ENCODE data around the gene FN1. TPM values are rescaled to one million over a fixed set of nuclear protein-coding genes. Genes with fewer than 3 reads are reported as not detected.
A peak's percentile ranks its signal among the peaks of the same experiment; 100 is the strongest.

The FN1 gene
- total RNA-seq, 5 donors from 2014 or later (not counting 1 experiment from before 2014, with no cell fraction given), result 5.7 to 7.1 (median 6.7) TPM; not detected in 2

GRCh38 chr2:215454519-215455246, 18.8 kb upstream of the FN1 start:
- ATAC-seq (replicated peaks in 1 of 4) (no peak), DNase-seq (peak in 1 of 35 experiments; percentile 53)
- H3K27ac Mint-ChIP-seq, result no peak overlapping the region
- H3K27me3 Mint-ChIP-seq, result peaks cover 10 to 20% of the 10 kb centered on the region in 2 donors
- H3K36me3 Mint-ChIP-seq, result no peaks in the 10 kb centered on the region
- Histone ChIP-seq H3K4me3 (ENCODE audit: control insufficient read depth in 1 of 2, extremely low read depth in 1 of 2, low read length in 1 of 2) (no peak overlapping the region), H3K9me3 (no peaks in the 10 kb centered on the region), H3K4me1 (ENCODE audit: control insufficient read depth in 1 of 2, extremely low read depth in 1 of 2, insufficient read depth in 2 of 2, low read length in 2 of 2) (no peaks in the 10 kb centered on the region), H3K36me3 (ENCODE audit: control insufficient read depth in 2 of 2, extremely low read depth in 1 of 2, insufficient read depth in 1 of 2, low read length in 1 of 2) (no peaks in the 10 kb centered on the region), H3K27ac (ENCODE audit: low read length) (no peak overlapping the region), H3K27me3 (replicated peaks in 1 of 2; ENCODE audit: control insufficient read depth in 2 of 2, extremely low read depth in 1 of 2, insufficient read depth in 2 of 2, low read length in 1 of 2) (peaks cover 0 to 6% of the 10 kb centered on the region in 2 experiments)
- POLR2A ChIA-PET, result no interaction called here
- no peak overlapping the region for H3K4me3 Mint-ChIP-seq
- CTCF ChIA-PET, result interaction anchor here (0.6 to 4.3 kb wide), 16 partner anchors 11 to 617 kb away, joined by 3 to 46 read pairs (median 4); no protein-coding TSS in a partner anchor
- no peaks in the 10 kb centered on the region for H3K4me1 Mint-ChIP-seq
- peaks cover 0 to 2% (median 0%) of the 10 kb centered on the region in 3 donors for H3K9me3 Mint-ChIP-seq
- no CpG with 5 or more reads among the region's 5 CpGs for WGBS (ENCODE audit: insufficient coverage)

GRCh38 chr2:215452725-215453124, 16.9 kb upstream of the FN1 start:
- DNase-seq, result no peak
- ChIA-PET CTCF (interaction anchor here (0.6 to 4.3 kb wide), 4 partner anchors 19 to 467 kb away, joined by 4 to 46 read pairs (median 5); no protein-coding TSS in a partner anchor), POLR2A (no interaction called here)
- no peaks in the 10 kb centered on the region for H3K9me3 ChIP-seq
- no peaks in the 10 kb centered on the region for H3K4me1 Mint-ChIP-seq
- no peak overlapping the region for H3K27ac Mint-ChIP-seq
- H3K36me3 Mint-ChIP-seq, result no peaks in the 10 kb centered on the region
- no peaks in the 10 kb centered on the region for H3K36me3 ChIP-seq (ENCODE audit: control insufficient read depth in 2 of 2, extremely low read depth in 1 of 2, insufficient read depth in 1 of 2, low read length in 1 of 2)
- H3K9me3 Mint-ChIP-seq, result peaks cover 0 to 2% (median 0%) of the 10 kb centered on the region in 3 donors
- H3K27me3 Mint-ChIP-seq, result peaks cover 16 to 22% of the 10 kb centered on the region in 2 donors
- H3K27me3 ChIP-seq (replicated peaks in 1 of 2; ENCODE audit: control insufficient read depth in 2 of 2, extremely low read depth in 1 of 2, insufficient read depth in 2 of 2, low read length in 1 of 2), result peaks cover 0 to 4% of the 10 kb centered on the region in 2 experiments
- H3K27ac ChIP-seq (ENCODE audit: low read length), result no peak overlapping the region
- no peak for ATAC-seq (replicated peaks in 1 of 4)
- H3K4me3 Mint-ChIP-seq, result no peak overlapping the region
- no peak overlapping the region for H3K4me3 ChIP-seq (ENCODE audit: control insufficient read depth in 1 of 2, extremely low read depth in 1 of 2, low read length in 1 of 2)
- no peaks in the 10 kb centered on the region for H3K4me1 ChIP-seq (ENCODE audit: control insufficient read depth in 1 of 2, extremely low read depth in 1 of 2, insufficient read depth in 2 of 2, low read length in 2 of 2)
- 33% methylated on average over 1 of the region's 5 CpGs for WGBS (ENCODE audit: insufficient coverage)

- no peak overlapping the region for H3K27ac ChIP-seq (ENCODE audit: low read length)
- Mint-ChIP-seq H3K27me3 (peaks cover 16 to 29% of the 10 kb centered on the region in 2 donors), H3K4me1 (no peaks in the 10 kb centered on the region), H3K27ac (no peak overlapping the region), H3K4me3 (no peak overlapping the region), H3K36me3 (no peaks in the 10 kb centered on the region), H3K9me3 (peaks cover 0 to 2% (median 0%) of the 10 kb centered on the region in 3 donors)
- H3K4me3 ChIP-seq (ENCODE audit: control insufficient read depth in 1 of 2, extremely low read depth in 1 of 2, low read length in 1 of 2), result no peak overlapping the region
- H3K27me3 ChIP-seq (replicated peaks in 1 of 2; ENCODE audit: control insufficient read depth in 2 of 2, extremely low read depth in 1 of 2, insufficient read depth in 2 of 2, low read length in 1 of 2), result peaks cover 0 to 4% of the 10 kb centered on the region in 2 experiments
- H3K9me3 ChIP-seq, result no peaks in the 10 kb centered on the region
- H3K4me1 ChIP-seq (ENCODE audit: control insufficient read depth in 1 of 2, extremely low read depth in 1 of 2, insufficient read depth in 2 of 2, low read length in 2 of 2), result no peaks in the 10 kb centered on the region
- ATAC-seq (replicated peaks in 1 of 4), result no peak
- ChIA-PET CTCF (interaction anchor here in 1 of 2 donors (0.6 kb wide), 1 partner anchor 27 kb away, joined by 3 read pairs; no protein-coding TSS in a partner anchor), POLR2A (no interaction called here)
- 88% methylated on average over 4 of the region's 6 CpGs for WGBS (ENCODE audit: insufficient coverage)
- DNase-seq, result no peak
- H3K36me3 ChIP-seq (ENCODE audit: control insufficient read depth in 2 of 2, extremely low read depth in 1 of 2, insufficient read depth in 1 of 2, low read length in 1 of 2), result no peaks in the 10 kb centered on the region
These were observed 15.3 kb upstream of the FN1 start for GRCh38 chr2:215451012-215451756.

- ChIA-PET CTCF (interaction anchor here in 1 of 2 donors (0.5 kb wide), 1 partner anchor 136 kb away, joined by 3 read pairs; no protein-coding TSS in a partner anchor), POLR2A (no interaction called here)
- no peaks in the 10 kb centered on the region for H3K4me1 ChIP-seq (ENCODE audit: control insufficient read depth in 1 of 2, extremely low read depth in 1 of 2, insufficient read depth in 2 of 2, low read length in 2 of 2)
- Mint-ChIP-seq H3K9me3 (peaks cover 0 to 2% (median 0%) of the 10 kb centered on the region in 3 donors), H3K36me3 (no peaks in the 10 kb centered on the region), H3K27ac (no peak overlapping the region), H3K4me3 (no peak overlapping the region), H3K4me1 (no peaks in the 10 kb centered on the region), H3K27me3 (peaks cover 16 to 29% of the 10 kb centered on the region in 2 donors)
- ATAC-seq (replicated peaks in 1 of 4) (no peak), DNase-seq (no peak)
- peaks cover 0 to 4% of the 10 kb centered on the region in 2 experiments for H3K27me3 ChIP-seq (replicated peaks in 1 of 2; ENCODE audit: control insufficient read depth in 2 of 2, extremely low read depth in 1 of 2, insufficient read depth in 2 of 2, low read length in 1 of 2)
- no CpG with 5 or more reads among the region's 4 CpGs for WGBS (ENCODE audit: insufficient coverage)
- H3K36me3 ChIP-seq (ENCODE audit: control insufficient read depth in 2 of 2, extremely low read depth in 1 of 2, insufficient read depth in 1 of 2, low read length in 1 of 2), result no peaks in the 10 kb centered on the region
- no peak overlapping the region for H3K27ac ChIP-seq (ENCODE audit: low read length)
- H3K4me3 ChIP-seq (ENCODE audit: control insufficient read depth in 1 of 2, extremely low read depth in 1 of 2, low read length in 1 of 2), result no peak overlapping the region
- H3K9me3 ChIP-seq, result no peaks in the 10 kb centered on the region
These were observed 14.5 kb upstream of the FN1 start for GRCh38 chr2:215450188-215451011.

GRCh38 chr2:215447673-215448081, 11.8 kb upstream of the FN1 start:
- WGBS (ENCODE audit: insufficient coverage), result 100% methylated on average over 1 of the region's 3 CpGs
- ChIA-PET CTCF (no interaction called here), POLR2A (no interaction called here)
- Mint-ChIP-seq H3K27ac (no peak overlapping the region), H3K36me3 (no peaks in the 10 kb centered on the region), H3K4me1 (no peaks in the 10 kb centered on the region), H3K4me3 (no peak overlapping the region), H3K27me3 (peaks cover 20 to 32% of the 10 kb centered on the region in 2 donors), H3K9me3 (peaks cover 0 to 2% (median 0%) of the 10 kb centered on the region in 3 donors)
- Histone ChIP-seq H3K27me3 (replicated peaks in 1 of 2; ENCODE audit: control insufficient read depth in 2 of 2, extremely low read depth in 1 of 2, insufficient read depth in 2 of 2, low read length in 1 of 2) (peaks cover 0 to 10% of the 10 kb centered on the region in 2 experiments), H3K27ac (ENCODE audit: low read length) (no peak overlapping the region), H3K9me3 (no peaks in the 10 kb centered on the region), H3K4me3 (ENCODE audit: control insufficient read depth in 1 of 2, extremely low read depth in 1 of 2, low read length in 1 of 2) (no peak overlapping the region), H3K4me1 (ENCODE audit: control insufficient read depth in 1 of 2, extremely low read depth in 1 of 2, insufficient read depth in 2 of 2, low read length in 2 of 2) (no peaks in the 10 kb centered on the region), H3K36me3 (ENCODE audit: control insufficient read depth in 2 of 2, extremely low read depth in 1 of 2, insufficient read depth in 1 of 2, low read length in 1 of 2) (no peaks in the 10 kb centered on the region)
- ATAC-seq (replicated peaks in 1 of 4), result no peak
- DNase-seq, result no peak

GRCh38 chr2:215447056-215447455, 11.2 kb upstream of the FN1 start:
- no CpG with 5 or more reads among the region's 2 CpGs for WGBS (ENCODE audit: insufficient coverage)
- Mint-ChIP-seq H3K9me3 (peaks cover 0 to 2% (median 0%) of the 10 kb centered on the region in 3 donors), H3K36me3 (no peaks in the 10 kb centered on the region), H3K27ac (no peak overlapping the region), H3K4me3 (no peak overlapping the region), H3K27me3 (peaks cover 17 to 28% of the 10 kb centered on the region in 2 donors), H3K4me1 (no peaks in the 10 kb centered on the region)
- no peak overlapping the region for H3K4me3 ChIP-seq (ENCODE audit: control insufficient read depth in 1 of 2, extremely low read depth in 1 of 2, low read length in 1 of 2)
- no peaks in the 10 kb centered on the region for H3K36me3 ChIP-seq (ENCODE audit: control insufficient read depth in 2 of 2, extremely low read depth in 1 of 2, insufficient read depth in 1 of 2, low read length in 1 of 2)
- no peak for ATAC-seq (replicated peaks in 1 of 4)
- ChIA-PET POLR2A (interaction anchor here in 1 of 2 donors (0.6 kb wide), 1 partner anchor 23 kb away, joined by 3 read pairs; no protein-coding TSS in a partner anchor), CTCF (interaction anchor here in 1 of 2 donors (0.6 to 1.0 kb wide), 2 partner anchors 9 to 11 kb away, joined by 3 read pairs; no protein-coding TSS in a partner anchor)
- no peaks in the 10 kb centered on the region for H3K9me3 ChIP-seq
- H3K4me1 ChIP-seq (ENCODE audit: control insufficient read depth in 1 of 2, extremely low read depth in 1 of 2, insufficient read depth in 2 of 2, low read length in 2 of 2), result no peaks in the 10 kb centered on the region
- peaks cover under 1 to 13% of the 10 kb centered on the region in 2 experiments for H3K27me3 ChIP-seq (replicated peaks in 1 of 2; ENCODE audit: control insufficient read depth in 2 of 2, extremely low read depth in 1 of 2, insufficient read depth in 2 of 2, low read length in 1 of 2)
- H3K27ac ChIP-seq (ENCODE audit: low read length), result no peak overlapping the region
- DNase-seq, result no peak

All from T-cell (primary cell).